ENCODE data around the gene LY6G6C. TPM values are rescaled to one million over a fixed set of nuclear protein-coding genes. Genes with fewer than 3 reads are reported as not detected.

LY6G6C gene
- total RNA-seq, 2 experiments from 2014 or later, result not detected

GRCh38 chr6:31683591-31683990, 38.0 kb downstream of the LY6G6C start:
- Mint-ChIP-seq H3K4me3 (no peak overlapping the region), H3K27me3 (no peaks in the 10 kb centered on the region), H3K9me3 (no peaks in the 10 kb centered on the region), H3K4me1 (ENCODE audit: low read depth) (peaks cover 11% of the 10 kb centered on the region), H3K27ac (no peak overlapping the region), H3K36me3 (ENCODE audit: low read depth) (peaks cover 8% of the 10 kb centered on the region)
- ATAC-seq (no peak), DNase-seq (no peak)
- no peak for TF ChIP-seq CTCF (IDR thresholded peaks at IDR 0.05)
- intact Hi-C loops (cut with micrococcal nuclease), result no loop called here
- ChIA-PET CTCF (interaction anchor here (1.6 to 1.9 kb wide), 2 partner anchors 86 to 187 kb away, joined by 3 to 5 read pairs; no protein-coding TSS in a partner anchor), POLR2A (interaction anchor here (1.7 kb wide), 1 partner anchor 123 kb away, joined by 3 read pairs; the partner anchor contains the start of gene LSM2)

GRCh38 chr6:31681135-31681671, 40.3 kb downstream of the LY6G6C start:
- Mint-ChIP-seq H3K4me3 (peak overlapping the region; percentile 65), H3K36me3 (ENCODE audit: low read depth) (peaks cover 4% of the 10 kb centered on the region), H3K27me3 (no peaks in the 10 kb centered on the region), H3K27ac (peak overlapping the region; percentile 47), H3K9me3 (no peaks in the 10 kb centered on the region), H3K4me1 (ENCODE audit: low read depth) (peaks cover 11% of the 10 kb centered on the region)
- POLR2A ChIA-PET, result interaction anchor here (0.9 to 1.7 kb wide), 3 partner anchors 11 to 24 kb away, joined by 3 to 5 read pairs (median 3); partner anchors contain the start of genes ABHD16A and LY6G5B
- CTCF ChIA-PET, result interaction anchor here (0.8 to 2.0 kb wide), 11 partner anchors 10 to 208 kb away, joined by 3 to 9 read pairs (median 5); partner anchors contain the start of genes LSM2, LY6G5B and MSH5
- TF ChIP-seq CTCF (IDR thresholded peaks at IDR 0.05), result no peak
- intact Hi-C loops (cut with micrococcal nuclease), result no loop called here
- peak; percentile 61 for DNase-seq
- peak; percentile 62 for ATAC-seq

GRCh38 chr6:31680226-31681134, 41.1 kb downstream of the LY6G6C start, which contains the start of gene LY6G5C:
Gene LY6G5C, minus strand, starts transcription at chr6:31681067. Its CDS starts 694 bp downstream, at chr6:31680373.
- intact Hi-C loops (cut with micrococcal nuclease), result no loop called here
- H3K36me3 Mint-ChIP-seq (ENCODE audit: low read depth), result peaks cover 1% of the 10 kb centered on the region
- POLR2A ChIA-PET, result interaction anchor here (0.9 to 1.7 kb wide), 3 partner anchors 11 to 23 kb away, joined by 3 to 5 read pairs (median 3); partner anchors contain the start of genes ABHD16A and LY6G5B
- DNase-seq (peak; percentile 73), ATAC-seq (peak; percentile 85)
- no peaks in the 10 kb centered on the region for H3K9me3 Mint-ChIP-seq
- peaks cover 11% of the 10 kb centered on the region for H3K4me1 Mint-ChIP-seq (ENCODE audit: low read depth)
- H3K27ac Mint-ChIP-seq, result peak within 1 kb of the TSS; percentile 49
- no peaks in the 10 kb centered on the region for H3K27me3 Mint-ChIP-seq
- TF ChIP-seq CTCF (IDR thresholded peaks at IDR 0.05), result peak; percentile 53
- H3K4me3 Mint-ChIP-seq, result peak within 1 kb of the TSS; percentile 65
- CTCF ChIA-PET, result interaction anchor here (0.6 to 2.0 kb wide), 17 partner anchors 9 to 209 kb away, joined by 3 to 9 read pairs (median 4); partner anchors contain the start of genes LSM2, LY6G5B and MSH5

GRCh38 chr6:31677955-31678354, 43.6 kb downstream of the LY6G6C start:
- DNase-seq (no peak), ATAC-seq (no peak)
- CTCF ChIA-PET, result interaction anchor here (1.1 to 1.9 kb wide), 2 partner anchors 13 to 212 kb away, joined by 3 to 6 read pairs; no protein-coding TSS in a partner anchor
- POLR2A ChIA-PET, result interaction anchor here (0.5 to 1.4 kb wide), 4 partner anchors 11 to 21 kb away, joined by 3 to 4 read pairs (median 4); partner anchors contain the start of gene GPANK1
- H3K36me3 Mint-ChIP-seq (ENCODE audit: low read depth), result peaks cover 8% of the 10 kb centered on the region
- H3K9me3 Mint-ChIP-seq, result no peaks in the 10 kb centered on the region
- intact Hi-C loops (cut with micrococcal nuclease), result no loop called here
- H3K4me3 Mint-ChIP-seq, result no peak overlapping the region
- TF ChIP-seq CTCF (IDR thresholded peaks at IDR 0.05), result no peak
- H3K4me1 Mint-ChIP-seq (ENCODE audit: low read depth), result peaks cover 11% of the 10 kb centered on the region
- no peak overlapping the region for H3K27ac Mint-ChIP-seq
- no peaks in the 10 kb centered on the region for H3K27me3 Mint-ChIP-seq
